Effector memory CD4-positive, alpha-beta T cell (primary cell): ENCODE results near the gene PHEX.

Experiments used
- DNase-seq, 3 donors: peaks; one replicate each; pipeline ENCODE4 v3.0.0-alpha.2; 2020
- H3K27ac ChIP-seq: 2 replicates; pipeline ENCODE4 v1.7.0; 2013; ENCODE audit warnings: mild to moderate bottlenecking, low read length, moderate library complexity; ENCODE audit not compliant: insufficient read depth, poor library complexity, severe bottlenecking
- H3K27me3 ChIP-seq: replicated peaks from 2 replicates; pipeline ENCODE4 v1.7.0; 2013; ENCODE audit warnings: mild to moderate bottlenecking, low read length; ENCODE audit not compliant: insufficient read depth, control insufficient read depth, poor library complexity, severe bottlenecking
- H3K36me3 ChIP-seq: 2 replicates; pipeline ENCODE4 v1.7.0; 2013; ENCODE audit warnings: mild to moderate bottlenecking, low read length, moderate library complexity; ENCODE audit not compliant: control insufficient read depth, insufficient read depth
- H3K4me1 ChIP-seq: 2 replicates; pipeline ENCODE4 v1.7.0; 2013; ENCODE audit warnings: low read length, mild to moderate bottlenecking; ENCODE audit not compliant: control insufficient read depth, insufficient read depth, poor library complexity, severe bottlenecking
- H3K4me3 ChIP-seq: 2 replicates; pipeline ENCODE4 v1.7.0; 2013; ENCODE audit warnings: low read length, low read depth, mild to moderate bottlenecking; ENCODE audit not compliant: insufficient read depth, poor library complexity, severe bottlenecking
- H3K9me3 ChIP-seq: 2 replicates; pipeline ENCODE4 v1.7.0; 2013; ENCODE audit warnings: mild to moderate bottlenecking, low read length, moderate library complexity; ENCODE audit not compliant: control insufficient read depth

The PHEX gene

DNA sequence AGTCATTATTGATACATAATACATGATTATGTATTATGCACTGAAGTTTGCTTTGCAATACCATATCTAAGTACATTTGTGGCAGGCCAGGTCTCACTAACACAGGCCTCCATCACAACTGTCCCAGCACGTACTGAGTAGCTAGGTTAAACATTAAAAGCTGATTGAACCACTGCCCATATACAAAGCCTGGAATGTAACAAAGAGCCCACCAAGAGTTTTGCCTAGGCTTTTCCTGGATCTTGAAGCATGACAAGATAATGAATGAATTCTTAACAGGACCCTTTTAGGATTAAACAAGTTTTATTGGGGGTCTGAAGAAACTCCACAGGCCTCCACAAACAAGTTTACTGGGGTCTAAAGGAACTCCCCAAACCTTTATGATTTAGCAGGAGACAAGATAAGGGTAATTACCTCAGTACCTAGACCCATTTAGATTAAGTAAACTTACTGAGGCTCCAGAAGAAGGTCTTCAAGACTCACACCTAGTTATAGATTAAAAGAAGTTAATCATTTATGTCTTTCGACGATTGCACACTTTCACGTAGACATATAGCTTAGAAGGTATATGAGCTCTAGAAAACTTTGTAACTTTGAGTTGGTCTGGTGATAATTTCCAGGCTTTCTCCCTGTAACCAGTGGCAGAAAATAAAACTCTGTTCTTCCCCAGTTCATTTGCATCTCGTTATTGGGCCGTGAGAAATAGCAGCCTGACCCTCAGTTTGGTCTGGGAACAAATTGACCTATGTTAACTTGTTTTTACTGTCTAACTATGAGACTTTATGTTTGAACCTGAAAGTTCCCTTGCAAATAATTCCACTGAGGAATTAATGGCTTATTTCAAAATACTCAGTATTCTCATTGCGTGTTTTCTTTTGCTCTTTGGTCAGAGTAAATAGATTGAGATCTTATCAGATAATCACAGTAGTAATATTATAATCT lies 84.8 kb downstream of the PHEX start:
- H3K36me3 ChIP-seq, result no peaks in the 10 kb centered on the region
- H3K4me1 ChIP-seq, result no peaks in the 10 kb centered on the region
- no peak overlapping the region for H3K4me3 ChIP-seq
- no peak for DNase-seq
- H3K27ac ChIP-seq, result no peak overlapping the region
- H3K9me3 ChIP-seq, result no peaks in the 10 kb centered on the region
- no peaks in the 10 kb centered on the region for H3K27me3 ChIP-seq

DNA sequence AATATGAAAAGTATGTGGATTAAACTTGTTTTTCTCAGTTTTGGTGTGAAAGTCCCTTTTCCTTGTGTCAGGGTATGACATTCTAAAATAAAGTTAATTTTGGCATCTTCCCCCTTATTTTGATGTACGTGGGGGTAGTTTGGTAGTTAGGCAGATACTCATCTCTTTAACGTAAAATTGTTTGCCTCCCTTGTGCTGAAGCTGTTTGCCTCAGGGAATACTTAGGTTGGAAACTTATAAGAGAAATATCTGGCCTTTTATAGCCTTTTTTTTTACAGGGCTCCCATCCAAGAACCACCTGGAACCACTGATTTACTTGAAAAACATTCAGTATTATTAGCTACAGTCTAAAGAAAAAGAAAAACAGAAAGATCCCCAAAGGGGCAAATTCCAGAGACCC lies 85.5 kb downstream of the PHEX start:
- H3K4me3 ChIP-seq, result no peak overlapping the region

DNA sequence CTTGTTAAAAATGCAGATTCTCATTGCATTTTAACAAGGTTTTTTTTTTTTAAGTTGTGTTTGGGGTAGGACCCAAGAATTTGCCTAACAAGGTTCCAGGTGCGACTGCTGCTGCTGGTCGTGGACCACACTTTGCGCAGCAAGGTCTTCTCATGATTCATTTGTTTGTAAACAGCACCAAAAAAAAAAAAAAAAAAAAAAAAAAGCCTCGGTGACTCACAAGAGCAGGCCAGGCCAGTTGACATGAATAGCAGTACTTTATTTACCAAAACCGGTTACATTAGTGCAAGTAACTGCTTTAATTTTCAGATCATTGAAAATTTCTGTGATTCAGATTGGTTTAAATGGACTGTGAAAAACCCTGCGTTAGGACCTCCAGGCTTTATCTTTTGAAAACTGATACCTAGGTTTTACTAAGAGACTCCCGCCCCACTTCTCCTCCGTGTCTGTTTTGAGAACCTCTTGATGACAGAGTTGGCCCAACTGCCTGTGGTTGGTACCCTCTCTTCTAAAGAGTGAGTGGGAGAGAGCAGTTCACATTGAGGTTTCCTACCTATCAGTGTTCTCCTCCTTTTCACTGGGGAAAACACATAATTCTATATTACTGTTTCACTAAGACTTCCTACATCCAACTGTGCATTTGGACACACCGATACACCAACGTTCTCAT lies 86.2 kb downstream of the PHEX start:
- H3K9me3 ChIP-seq, result no peaks in the 10 kb centered on the region
- H3K27ac ChIP-seq, result no peak overlapping the region
- H3K4me1 ChIP-seq, result no peaks in the 10 kb centered on the region
- no peak for DNase-seq
- H3K36me3 ChIP-seq, result no peaks in the 10 kb centered on the region
- H3K27me3 ChIP-seq, result no peaks in the 10 kb centered on the region
- no peak overlapping the region for H3K4me3 ChIP-seq

More for the DNA sequence above, 85.5 kb downstream of the PHEX start:
- DNase-seq, result no peak
- no peak overlapping the region for H3K27ac ChIP-seq
- no peaks in the 10 kb centered on the region for H3K9me3 ChIP-seq
- no peaks in the 10 kb centered on the region for H3K27me3 ChIP-seq
- H3K4me1 ChIP-seq, result no peaks in the 10 kb centered on the region
- no peaks in the 10 kb centered on the region for H3K36me3 ChIP-seq

DNA sequence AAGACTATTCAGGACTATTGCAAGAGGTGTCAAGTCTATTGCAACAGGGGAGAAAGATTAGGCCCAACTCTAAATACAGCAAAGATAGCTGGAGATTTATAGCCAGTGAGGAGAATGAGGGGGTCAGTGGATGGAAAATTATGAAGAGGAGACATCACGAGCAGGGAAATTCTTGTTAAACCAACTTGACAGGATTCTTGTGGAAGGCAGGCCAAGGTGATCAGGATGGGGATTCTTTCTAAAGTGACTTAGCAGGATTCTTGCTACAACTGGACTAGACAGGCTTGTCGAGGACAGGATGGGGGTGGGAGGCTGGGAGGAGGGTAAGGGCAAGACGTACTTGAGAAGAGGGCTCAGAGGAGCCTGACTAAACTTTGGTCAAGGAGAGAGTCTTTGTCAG lies 89.0 kb downstream of the PHEX start:
- Histone ChIP-seq H3K27ac (no peak overlapping the region), H3K36me3 (no peaks in the 10 kb centered on the region), H3K4me1 (no peaks in the 10 kb centered on the region), H3K4me3 (no peak overlapping the region), H3K27me3 (no peaks in the 10 kb centered on the region), H3K9me3 (no peaks in the 10 kb centered on the region)
- DNase-seq, result no peak

DNA sequence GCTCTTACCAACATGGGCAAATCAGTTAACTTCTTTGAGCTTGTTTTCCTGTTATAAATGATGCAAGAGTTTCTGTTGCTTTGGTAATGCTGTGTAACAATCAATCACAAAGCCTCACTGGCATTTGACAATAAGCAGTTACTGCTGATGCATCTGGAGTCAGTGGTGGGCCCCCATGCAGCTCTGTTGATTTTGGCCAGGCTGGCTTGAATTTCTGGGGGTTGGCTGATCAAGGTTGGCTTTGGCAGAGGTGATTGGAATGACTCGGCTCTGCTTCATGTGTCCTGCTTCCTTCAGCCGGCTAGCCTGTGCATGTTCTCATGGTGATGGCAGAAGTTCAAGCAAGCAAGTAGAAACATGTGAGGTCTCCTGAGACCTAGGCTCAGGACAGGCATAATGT lies 90.4 kb downstream of the PHEX start:
- Histone ChIP-seq H3K9me3 (no peaks in the 10 kb centered on the region), H3K36me3 (no peaks in the 10 kb centered on the region), H3K27ac (no peak overlapping the region), H3K4me3 (no peak overlapping the region), H3K27me3 (no peaks in the 10 kb centered on the region), H3K4me1 (no peaks in the 10 kb centered on the region)
- DNase-seq, result no peak

DNA sequence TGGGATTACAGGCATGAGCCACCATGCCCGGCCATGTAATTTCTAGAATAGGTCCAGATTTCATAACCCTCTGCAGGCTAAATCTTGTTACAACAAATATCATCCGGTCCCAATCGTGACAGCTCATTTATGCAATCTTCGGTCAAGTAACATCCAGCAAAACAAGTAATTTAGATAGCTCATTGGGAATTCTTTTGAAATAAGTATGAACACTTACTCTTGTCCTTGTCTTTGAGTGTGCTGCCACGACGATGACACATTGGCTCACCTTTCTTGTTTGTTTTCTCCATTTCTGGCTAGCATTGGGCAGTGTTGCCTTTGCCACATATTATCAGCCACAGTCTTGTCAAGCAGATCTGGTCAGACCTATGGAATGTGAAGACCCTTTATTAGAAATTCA lies 92.0 kb downstream of the PHEX start:
- Histone ChIP-seq H3K36me3 (no peaks in the 10 kb centered on the region), H3K4me3 (no peak overlapping the region), H3K4me1 (no peaks in the 10 kb centered on the region), H3K27me3 (no peaks in the 10 kb centered on the region), H3K9me3 (no peaks in the 10 kb centered on the region), H3K27ac (no peak overlapping the region)
- DNase-seq, result no peak

DNA sequence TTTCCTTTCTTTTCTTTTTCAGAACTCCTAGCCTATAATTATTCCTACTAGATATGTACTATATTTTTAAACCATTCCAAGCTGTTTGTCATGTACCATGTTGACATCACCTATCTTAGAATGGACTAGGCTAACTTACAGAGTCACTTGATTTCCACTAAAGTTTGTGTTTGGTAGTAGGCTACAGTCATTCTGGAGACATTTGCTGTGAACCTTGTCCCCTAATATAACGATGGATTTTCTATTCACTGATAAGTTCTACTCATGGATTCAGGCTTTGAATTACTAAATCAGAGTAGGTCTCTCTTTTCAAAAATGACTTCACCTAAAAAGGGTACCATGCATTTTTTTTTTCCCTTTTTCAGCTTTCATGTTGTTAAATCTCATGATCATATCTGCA lies 93.4 kb downstream of the PHEX start:
- no peaks in the 10 kb centered on the region for H3K27me3 ChIP-seq
- H3K36me3 ChIP-seq, result no peaks in the 10 kb centered on the region
- no peaks in the 10 kb centered on the region for H3K9me3 ChIP-seq
- no peak overlapping the region for H3K4me3 ChIP-seq
- H3K4me1 ChIP-seq, result no peaks in the 10 kb centered on the region
- DNase-seq, result no peak
- no peak overlapping the region for H3K27ac ChIP-seq

DNA sequence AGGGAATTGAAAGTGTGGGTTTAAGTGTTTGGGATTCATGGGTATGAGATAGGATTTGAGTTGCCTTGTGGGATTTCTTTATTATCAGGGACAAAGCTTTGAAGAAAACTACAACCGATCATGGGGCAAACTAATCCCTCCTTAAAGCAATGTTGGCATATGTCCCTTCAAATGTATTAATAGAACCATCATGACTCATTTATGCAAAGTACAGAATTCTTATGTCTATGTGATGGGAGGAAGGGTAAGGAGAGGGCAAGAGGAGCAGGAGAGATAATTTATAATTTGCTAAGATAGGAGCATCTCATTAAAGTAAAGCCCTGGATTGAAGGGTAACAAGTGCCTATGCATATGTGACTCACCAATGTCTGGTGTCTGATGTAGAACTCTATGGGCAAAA lies 94.2 kb downstream of the PHEX start:
- Histone ChIP-seq H3K4me1 (no peaks in the 10 kb centered on the region), H3K4me3 (no peak overlapping the region), H3K36me3 (no peaks in the 10 kb centered on the region), H3K9me3 (no peaks in the 10 kb centered on the region), H3K27ac (no peak overlapping the region), H3K27me3 (no peaks in the 10 kb centered on the region)
- DNase-seq, result no peak

DNA sequence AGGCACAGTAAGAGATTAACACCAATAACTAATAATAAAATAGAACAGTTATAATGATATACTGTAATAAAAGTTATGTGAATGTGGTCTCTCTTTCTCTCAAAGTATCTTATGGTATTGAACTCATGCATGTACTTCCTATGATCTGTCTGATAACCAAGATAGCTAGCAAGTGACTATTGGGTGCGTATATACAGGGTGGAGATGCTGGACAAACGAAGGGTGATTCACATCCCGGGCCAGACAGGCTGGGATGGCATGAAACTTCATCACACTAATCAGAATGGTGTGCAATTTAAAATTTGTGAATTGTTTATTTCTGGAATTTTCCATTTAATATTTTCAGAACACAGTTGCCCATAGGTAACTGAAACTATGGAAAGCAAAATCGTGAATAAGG lies 96.8 kb downstream of the PHEX start:
- no peaks in the 10 kb centered on the region for H3K27me3 ChIP-seq
- H3K4me1 ChIP-seq, result no peaks in the 10 kb centered on the region
- DNase-seq, result no peak
- no peak overlapping the region for H3K27ac ChIP-seq
- H3K4me3 ChIP-seq, result no peak overlapping the region
- no peaks in the 10 kb centered on the region for H3K36me3 ChIP-seq
- H3K9me3 ChIP-seq, result no peaks in the 10 kb centered on the region

DNA sequence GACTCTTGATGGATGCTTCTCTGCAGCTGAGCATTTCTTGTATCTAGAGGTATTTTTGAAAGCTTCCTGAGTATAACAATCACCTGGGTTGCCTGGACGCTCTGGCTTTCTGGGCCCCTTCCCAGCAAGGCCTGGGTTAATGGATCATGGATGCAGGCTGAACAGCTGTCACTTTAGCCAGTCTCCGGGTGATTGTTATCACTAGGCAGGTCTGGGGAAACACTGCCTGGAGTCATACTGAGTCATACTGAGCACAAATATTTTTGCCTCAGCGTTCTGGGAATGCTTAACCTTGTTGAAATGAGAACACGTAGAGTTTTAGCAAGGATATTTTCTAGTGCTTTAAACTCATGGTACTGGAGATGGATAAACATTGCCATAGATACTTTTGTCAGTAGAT lies 102.6 kb downstream of the PHEX start:
- H3K36me3 ChIP-seq, result no peaks in the 10 kb centered on the region
- DNase-seq, result no peak
- H3K9me3 ChIP-seq, result no peaks in the 10 kb centered on the region
- no peak overlapping the region for H3K27ac ChIP-seq
- no peak overlapping the region for H3K4me3 ChIP-seq
- no peaks in the 10 kb centered on the region for H3K27me3 ChIP-seq
- H3K4me1 ChIP-seq, result no peaks in the 10 kb centered on the region
